ENCODE results near the gene ZNF714.

The ZNF714 gene

DNA sequence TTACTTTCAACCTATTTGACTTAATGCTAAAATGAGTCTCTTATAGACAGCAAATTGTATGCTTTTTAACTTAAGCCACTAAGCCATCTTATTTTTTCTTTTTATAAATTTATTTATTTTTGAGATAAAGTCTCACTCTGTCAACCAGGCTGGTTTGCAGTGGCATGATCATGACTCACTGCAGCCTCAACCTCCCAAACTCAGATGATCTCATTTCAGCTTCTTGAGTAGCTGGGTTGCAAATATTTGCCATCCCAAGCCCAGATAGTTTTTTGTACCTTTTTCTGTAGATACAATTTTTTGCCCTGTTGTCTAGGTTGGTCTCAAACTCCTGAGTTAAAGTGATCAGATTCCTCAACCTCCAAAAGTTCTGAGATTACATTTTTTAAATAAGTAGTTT is 27.1 kb downstream of the ZNF714 start:
- Histone ChIP-seq H3K4me3 (ENCODE audit: low read depth, low read length) (no peak overlapping the region), H3K27me3 (no peaks in the 10 kb centered on the region), H3K9me3 (no peaks in the 10 kb centered on the region), H3K4me1 (no peaks in the 10 kb centered on the region), H3K36me3 (peaks cover 23% of the 10 kb centered on the region)
- DNase-seq: no peak
- TF ChIP-seq, protein P1, sequence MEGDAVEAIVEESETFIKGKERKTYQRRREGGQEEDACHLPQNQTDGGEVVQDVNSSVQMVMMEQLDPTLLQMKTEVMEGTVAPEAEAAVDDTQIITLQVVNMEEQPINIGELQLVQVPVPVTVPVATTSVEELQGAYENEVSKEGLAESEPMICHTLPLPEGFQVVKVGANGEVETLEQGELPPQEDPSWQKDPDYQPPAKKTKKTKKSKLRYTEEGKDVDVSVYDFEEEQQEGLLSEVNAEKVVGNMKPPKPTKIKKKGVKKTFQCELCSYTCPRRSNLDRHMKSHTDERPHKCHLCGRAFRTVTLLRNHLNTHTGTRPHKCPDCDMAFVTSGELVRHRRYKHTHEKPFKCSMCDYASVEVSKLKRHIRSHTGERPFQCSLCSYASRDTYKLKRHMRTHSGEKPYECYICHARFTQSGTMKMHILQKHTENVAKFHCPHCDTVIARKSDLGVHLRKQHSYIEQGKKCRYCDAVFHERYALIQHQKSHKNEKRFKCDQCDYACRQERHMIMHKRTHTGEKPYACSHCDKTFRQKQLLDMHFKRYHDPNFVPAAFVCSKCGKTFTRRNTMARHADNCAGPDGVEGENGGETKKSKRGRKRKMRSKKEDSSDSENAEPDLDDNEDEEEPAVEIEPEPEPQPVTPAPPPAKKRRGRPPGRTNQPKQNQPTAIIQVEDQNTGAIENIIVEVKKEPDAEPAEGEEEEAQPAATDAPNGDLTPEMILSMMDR (IDR thresholded peaks at IDR 0.05; ENCODE audit: low read depth, low read length): no peak

DNA sequence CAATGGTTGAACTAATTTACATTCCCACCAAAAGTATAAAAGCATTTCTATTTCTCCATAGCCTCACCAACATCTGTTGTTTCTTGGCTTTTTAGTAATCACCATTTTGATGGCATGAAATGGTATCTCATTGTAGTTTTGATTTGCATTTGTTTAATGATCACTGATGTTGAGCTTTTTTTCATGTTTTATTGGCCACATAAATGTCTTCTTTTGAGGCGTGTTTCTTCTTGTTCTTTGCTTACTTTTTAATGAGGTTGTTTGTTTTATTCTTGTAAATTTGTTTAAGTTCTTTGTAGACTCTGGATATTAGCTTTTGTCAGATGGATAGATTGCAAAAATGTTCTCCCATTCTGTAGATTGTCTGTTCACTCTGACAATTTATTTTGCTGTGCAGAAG is 28.2 kb downstream of the ZNF714 start:
- TF ChIP-seq, protein P1 (IDR thresholded peaks at IDR 0.05; ENCODE audit: low read depth, low read length): no peak
- Histone ChIP-seq H3K4me1 (no peaks in the 10 kb centered on the region), H3K9me3 (no peaks in the 10 kb centered on the region), H3K36me3 (peaks cover 17% of the 10 kb centered on the region), H3K27me3 (no peaks in the 10 kb centered on the region), H3K4me3 (ENCODE audit: low read depth, low read length) (no peak overlapping the region)
- DNase-seq: no peak

DNA sequence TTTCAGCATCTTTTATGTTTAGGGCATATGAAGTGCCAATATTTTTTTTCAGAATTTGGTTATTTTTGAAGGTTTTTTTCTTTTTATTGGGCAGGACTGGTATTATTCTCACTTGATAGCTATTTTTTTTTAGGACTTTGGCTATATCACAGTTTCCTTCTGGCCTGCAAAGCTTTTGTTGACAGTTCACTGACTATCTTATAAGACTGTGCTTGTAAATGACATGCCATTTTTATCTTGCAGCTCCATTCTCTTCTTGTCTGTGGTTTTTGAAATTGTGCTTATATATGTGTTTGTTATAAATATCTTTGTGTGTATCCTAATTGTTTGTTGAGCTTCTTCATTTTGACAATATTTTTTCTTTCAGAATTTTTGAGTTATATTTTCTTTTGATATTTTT is 33.4 kb downstream of the ZNF714 start:
- H3K27me3 ChIP-seq: no peaks in the 10 kb centered on the region
- TF ChIP-seq, protein P1 (IDR thresholded peaks at IDR 0.05; ENCODE audit: low read depth, low read length): no peak
- H3K36me3 ChIP-seq: peaks cover 33% of the 10 kb centered on the region
- no peak for DNase-seq
- no peak overlapping the region for H3K4me3 ChIP-seq (ENCODE audit: low read depth, low read length)
- H3K4me1 ChIP-seq: no peaks in the 10 kb centered on the region
- H3K9me3 ChIP-seq: no peaks in the 10 kb centered on the region

DNA sequence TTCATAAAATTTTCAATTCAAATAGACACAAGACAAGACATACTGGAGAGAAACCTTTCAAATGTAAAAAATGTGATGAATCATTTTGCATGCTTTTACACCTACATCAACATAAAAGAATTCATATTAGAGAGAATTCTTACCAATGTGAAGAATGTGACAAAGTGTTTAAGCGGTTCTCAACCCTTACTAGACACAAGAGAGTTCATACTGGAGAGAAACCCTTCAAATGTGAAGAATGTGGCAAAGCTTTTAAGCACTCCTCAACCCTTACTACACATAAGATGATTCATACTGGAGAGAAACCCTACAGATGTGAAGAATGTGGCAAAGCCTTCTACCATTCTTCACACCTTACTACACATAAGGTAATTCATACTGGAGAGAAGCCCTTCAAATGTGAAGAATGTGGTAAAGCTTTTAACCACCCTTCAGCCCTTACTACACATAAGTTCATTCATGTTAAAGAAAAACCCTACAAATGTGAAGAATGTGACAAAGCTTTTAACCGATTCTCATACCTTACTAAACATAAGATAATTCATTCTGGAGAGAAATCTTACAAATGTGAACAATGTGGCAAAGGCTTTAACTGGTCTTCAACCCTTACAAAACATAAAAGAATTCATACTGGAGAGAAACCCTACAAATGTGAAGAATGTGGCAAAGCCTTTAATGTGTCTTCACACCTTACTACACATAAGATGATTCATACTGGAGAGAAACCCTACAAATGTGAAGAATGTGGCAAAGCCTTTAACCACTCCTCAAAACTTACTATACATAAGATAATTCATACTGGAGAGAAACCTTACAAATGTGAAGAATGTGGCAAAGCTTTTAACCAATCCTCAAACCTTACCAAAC is 35.3 kb downstream of the ZNF714 start:
- DNase-seq: no peak
- Histone ChIP-seq H3K4me3 (ENCODE audit: low read depth, low read length) (no peak overlapping the region), H3K9me3 (no peaks in the 10 kb centered on the region), H3K36me3 (peaks cover 33% of the 10 kb centered on the region), H3K4me1 (no peaks in the 10 kb centered on the region), H3K27me3 (no peaks in the 10 kb centered on the region)
- TF ChIP-seq, protein P1 (IDR thresholded peaks at IDR 0.05; ENCODE audit: low read depth, low read length): no peak

DNA sequence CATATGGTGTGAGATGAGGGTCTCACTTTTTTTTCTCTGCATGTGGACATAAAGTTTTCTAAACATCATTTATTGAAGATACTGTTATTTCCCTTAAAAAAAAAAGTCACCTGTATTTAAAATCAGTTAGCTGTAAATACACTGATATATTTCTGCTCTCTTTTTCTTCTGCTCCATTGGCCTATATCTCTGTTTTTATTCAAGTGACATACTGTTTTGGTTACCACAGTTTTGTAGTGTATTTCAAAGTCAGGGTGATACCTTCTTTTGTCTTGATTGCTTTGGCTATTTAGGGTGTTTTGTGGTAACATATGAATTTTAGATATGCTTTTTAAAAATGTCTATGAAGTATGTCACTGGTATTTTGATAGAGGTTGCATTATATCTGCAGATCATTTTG is 44.1 kb downstream of the ZNF714 start:
- no peaks in the 10 kb centered on the region for H3K4me1 ChIP-seq
- H3K9me3 ChIP-seq: no peaks in the 10 kb centered on the region
- H3K4me3 ChIP-seq (ENCODE audit: low read depth, low read length): no peak overlapping the region
- H3K36me3 ChIP-seq: no peaks in the 10 kb centered on the region
- TF ChIP-seq, protein P1 (IDR thresholded peaks at IDR 0.05; ENCODE audit: low read depth, low read length): no peak
- no peaks in the 10 kb centered on the region for H3K27me3 ChIP-seq
- DNase-seq: no peak

DNA sequence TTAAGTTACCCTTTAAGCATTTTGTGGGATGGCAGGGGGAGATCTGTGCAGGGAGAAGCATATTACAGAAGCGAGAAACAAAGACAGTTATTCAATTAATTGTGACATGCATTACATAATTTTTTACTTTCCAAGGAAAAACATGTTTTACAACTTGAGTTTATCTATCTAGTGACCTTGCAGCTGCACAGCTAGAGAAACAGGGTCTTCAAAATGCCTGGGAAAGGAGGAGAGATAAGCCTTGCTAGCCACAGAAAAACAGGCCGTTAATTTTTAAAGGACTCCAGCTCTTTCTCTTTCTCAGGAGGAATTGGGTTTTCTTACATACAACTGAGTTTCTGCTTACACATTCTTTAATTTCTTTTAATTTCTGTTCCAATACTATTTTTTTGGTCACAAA is 45.0 kb downstream of the ZNF714 start:
- H3K27me3 ChIP-seq: no peaks in the 10 kb centered on the region
- TF ChIP-seq, protein P1 (IDR thresholded peaks at IDR 0.05; ENCODE audit: low read depth, low read length): no peak
- H3K4me1 ChIP-seq: no peaks in the 10 kb centered on the region
- H3K36me3 ChIP-seq: no peaks in the 10 kb centered on the region
- H3K9me3 ChIP-seq: no peaks in the 10 kb centered on the region
- H3K4me3 ChIP-seq (ENCODE audit: low read depth, low read length): no peak overlapping the region
- DNase-seq: no peak
